PC-9 (cell line): ENCODE data around the gene YY1. TPM values are rescaled to one million over a fixed set of nuclear protein-coding genes. Genes with fewer than 3 reads are reported as not detected.

Experiments
- BruUV-seq: library from RNA; stranded (reverse); fragments of 400-500 nt; replicated peaks from 2 replicates; lab custom pipeline; 2021; lab: Mats Ljungman, UMichigan
- CTCF ChIA-PET: fragments of 300-600 bp; sonication (Branson Sonifier 250); formaldehyde crosslinking; loops from one replicate; lab custom pipeline; 2022; ENCODE audit warnings: antibody characterized with exemption; lab: Charles Lee
- POLR2A ChIA-PET: fragments of 300-600 bp; sonication (Branson Sonifier 250); formaldehyde crosslinking; loops from one replicate; lab custom pipeline; 2022; ENCODE audit warnings: antibody characterized with exemption; ENCODE audit not compliant: unreplicated experiment; lab: Charles Lee
- DNase-seq, 2 experiments: peaks; one replicate each; pipeline versions ENCODE4 v3.0.0 to v3.0.0-alpha.2; 2015 to 2022; ENCODE audit warnings: mixed read lengths in 1 of 2
- H2AFZ ChIP-seq: fragments of 200-600 bp; sonication (generic); 2 replicates; pipeline ENCODE4 v1.8.1; 2017; ENCODE audit warnings: antibody characterized with exemption
- H3F3A ChIP-seq: fragments of 200-600 bp; sonication (generic); 2 replicates; pipeline ENCODE4 v1.8.1; 2017; ENCODE audit warnings: antibody characterized with exemption, mild to moderate bottlenecking, low read depth; ENCODE audit not compliant: insufficient read depth
- H3K27ac ChIP-seq: fragments of 200-600 bp; sonication (generic); 2 replicates; pipeline ENCODE4 v1.6.1; 2016; ENCODE audit warnings: mixed run types
- H3K27me3 ChIP-seq: fragments of 200-600 bp; sonication (generic); 2 replicates; pipeline ENCODE4 v1.6.1; 2016; ENCODE audit warnings: low read depth, mixed run types; ENCODE audit not compliant: insufficient read depth
- H3K36me3 ChIP-seq: fragments of 200-600 bp; sonication (generic); 2 replicates; pipeline ENCODE4 v1.6.1; 2016; ENCODE audit warnings: low read depth, mixed run types
- H3K4me1 ChIP-seq: fragments of 200-600 bp; sonication (generic); replicated peaks from 2 replicates; pipeline ENCODE4 v1.6.1; 2016; ENCODE audit warnings: mixed run types; ENCODE audit not compliant: insufficient read depth
- H3K4me2 ChIP-seq: fragments of 200-600 bp; sonication (generic); 2 replicates; pipeline ENCODE4 v1.6.1; 2017; ENCODE audit warnings: mixed run types
- H3K4me3 ChIP-seq: fragments of 200-600 bp; sonication (generic); 2 replicates; pipeline ENCODE4 v1.6.1; 2016; ENCODE audit warnings: mixed run types
- H3K79me2 ChIP-seq: fragments of 200-600 bp; sonication (generic); 2 replicates; pipeline ENCODE4 v1.6.1; 2017; ENCODE audit warnings: low read depth, mixed run types
- H3K9me2 ChIP-seq: fragments of 200-600 bp; sonication (generic); 2 replicates; pipeline ENCODE4 v1.8.1; 2017; ENCODE audit warnings: mild to moderate bottlenecking; ENCODE audit not compliant: insufficient read depth
- H3K9me3 ChIP-seq: fragments of 200-600 bp; sonication (generic); 2 replicates; pipeline ENCODE4 v1.8.1; 2016; ENCODE audit warnings: low read depth; ENCODE audit not compliant: insufficient read depth
- H4K20me1 ChIP-seq: fragments of 200-600 bp; sonication (generic); 2 replicates; pipeline ENCODE4 v1.8.1; 2017; ENCODE audit not compliant: insufficient read depth
- CTCF ChIP-seq: fragments of 200-600 bp; sonication (generic); conservative IDR thresholded peaks from 2 replicates; pipeline ENCODE4 v1.6.1; 2017; ENCODE audit warnings: mixed run types, antibody characterized with exemption, mild to moderate bottlenecking, moderate library complexity
- EZH2 ChIP-seq: fragments of 200-600 bp; sonication (generic); IDR thresholded peaks from 2 replicates; pipeline ENCODE4 v1.8.0; 2017; ENCODE audit warnings: antibody characterized with exemption, low read depth
- intact Hi-C: fragments of 100-400 bp; cut with micrococcal nuclease; formaldehyde crosslinking; loops from one replicate; pipeline ENCODE4 v1.10.0; 2022; ENCODE audit not compliant: unreplicated experiment
- total RNA-seq: library from RNA; stranded (reverse); gene quantifications from 2 replicates; pipeline ENCODE4 v1.2.3, GENCODE V29; 2021

YY1 gene
- total RNA-seq, 1 experiment from 2014 or later: 32.3 TPM

GRCh38 chr14:100193417-100194357, 45.3 kb upstream of the YY1 start:
- Histone ChIP-seq H3K9me2 (no peaks in the 10 kb centered on the region), H3K27ac (no peak overlapping the region), H3K4me2 (peak overlapping the region; percentile 73), H3K9me3 (no peaks in the 10 kb centered on the region), H3K27me3 (no peaks in the 10 kb centered on the region), H3K79me2 (no peaks in the 10 kb centered on the region), H3K4me1 (peaks cover 13% of the 10 kb centered on the region; the same call in 1 of the 2 replicates), H2AFZ (peak overlapping the region; percentile 82), H3F3A (0 out of 2 replicates have a peak, but pooled peaks cover 9% of the 10 kb centered on the region), H3K4me3 (peak overlapping the region; percentile 24; the same call in 1 of the 2 replicates), H3K36me3 (no peaks in the 10 kb centered on the region), H4K20me1 (no peaks in the 10 kb centered on the region)
- TF ChIP-seq CTCF (no peak), EZH2 (no peak)
- BruUV-seq: no TSS peak
- POLR2A ChIA-PET: interaction anchor here (0.5 to 0.6 kb wide), 3 partner anchors 28 to 121 kb away, joined by 3 to 7 read pairs (median 4); no protein-coding TSS in a partner anchor
- intact Hi-C loops: loop anchor here (2.0 kb wide), 2 partner anchors 121 to 183 kb away; partner anchors contain the start of gene WDR25
- CTCF ChIA-PET: interaction anchor here (0.6 to 0.7 kb wide), 4 partner anchors 34 to 510 kb away, joined by 3 to 4 read pairs (median 3); partner anchors contain the start of genes CYP46A1 and DEGS2
- no peak for DNase-seq

GRCh38 chr14:100199240-100199860, 39.6 kb upstream of the YY1 start:
- no peaks in the 10 kb centered on the region for H3K36me3 ChIP-seq
- H2AFZ ChIP-seq: no peak overlapping the region
- TF ChIP-seq EZH2 (no peak), CTCF (no peak)
- no peak overlapping the region for H3K4me3 ChIP-seq
- no peaks in the 10 kb centered on the region for H3K79me2 ChIP-seq
- BruUV-seq: no TSS peak
- H3K27me3 ChIP-seq: no peaks in the 10 kb centered on the region
- intact Hi-C loops: no loop called here
- no peak overlapping the region for H3K27ac ChIP-seq
- no peaks in the 10 kb centered on the region for H3K9me2 ChIP-seq
- H3K4me1 ChIP-seq: no peaks in the 10 kb centered on the region
- ChIA-PET CTCF (interaction anchor here (0.7 kb wide), 1 partner anchor 91 kb away, joined by 3 read pairs; no protein-coding TSS in a partner anchor), POLR2A (interaction anchor here (0.7 kb wide), 1 partner anchor 448 kb away, joined by 4 read pairs; no protein-coding TSS in a partner anchor)
- H4K20me1 ChIP-seq: no peaks in the 10 kb centered on the region
- DNase-seq: no peak
- no peak overlapping the region for H3K4me2 ChIP-seq
- peaks cover 12% of the 10 kb centered on the region; the same call in 1 of the 2 replicates for H3F3A ChIP-seq
- no peaks in the 10 kb centered on the region for H3K9me3 ChIP-seq

- Histone ChIP-seq H3K4me1 (peaks cover 4% of the 10 kb centered on the region; the same call in 1 of the 2 replicates), H3K27ac (no peak overlapping the region), H3K9me2 (no peaks in the 10 kb centered on the region), H3K9me3 (no peaks in the 10 kb centered on the region), H4K20me1 (no peaks in the 10 kb centered on the region), H3K27me3 (no peaks in the 10 kb centered on the region), H3F3A (peaks cover 21% of the 10 kb centered on the region; the same call in 1 of the 2 replicates), H2AFZ (no peak overlapping the region), H3K4me2 (no peak overlapping the region), H3K4me3 (no peak overlapping the region), H3K36me3 (no peaks in the 10 kb centered on the region), H3K79me2 (no peaks in the 10 kb centered on the region)
- intact Hi-C loops: no loop called here
- ChIA-PET CTCF (no interaction called here), POLR2A (interaction anchor here (0.7 kb wide), 1 partner anchor 449 kb away, joined by 4 read pairs; no protein-coding TSS in a partner anchor)
- TF ChIP-seq EZH2 (no peak), CTCF (no peak)
- DNase-seq: no peak
- no TSS peak for BruUV-seq
Observed at GRCh38 chr14:100200311-100200710, 38.6 kb upstream of the YY1 start.
